ENCODE results near the gene CA5B. TPM values are rescaled to one million over a fixed set of nuclear protein-coding genes. Genes with fewer than 3 reads are reported as not detected.
A peak's percentile ranks its signal among the peaks of the same experiment; 100 is the strongest.
"Not testable (repeated sequence)": the region's sequence is repeated elsewhere in the genome, so short reads cannot be mapped to it uniquely, and the experiment has no call there.

The CA5B gene, protein sequence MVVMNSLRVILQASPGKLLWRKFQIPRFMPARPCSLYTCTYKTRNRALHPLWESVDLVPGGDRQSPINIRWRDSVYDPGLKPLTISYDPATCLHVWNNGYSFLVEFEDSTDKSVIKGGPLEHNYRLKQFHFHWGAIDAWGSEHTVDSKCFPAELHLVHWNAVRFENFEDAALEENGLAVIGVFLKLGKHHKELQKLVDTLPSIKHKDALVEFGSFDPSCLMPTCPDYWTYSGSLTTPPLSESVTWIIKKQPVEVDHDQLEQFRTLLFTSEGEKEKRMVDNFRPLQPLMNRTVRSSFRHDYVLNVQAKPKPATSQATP
- 10 to 100 TPM; 34.2 to 80.9 (median 44.6) TPM for total RNA-seq
- total RNA-seq (2013): 57.1 TPM
- total RNA-seq: 6.1 to 78.9 (median 38.2) reads per million in 29 experiments

- WGBS (ENCODE audit: insufficient coverage): 0% methylated on average over 31 of the region's 55 CpGs
- peaks cover 0 to 6% of the 10 kb centered on the region in 2 donors for H3K36me3 ChIP-seq (ENCODE audit: control insufficient read depth in 2 of 2, extremely low read depth in 1 of 2, insufficient read depth in 1 of 2, low read length in 1 of 2)
- peaks cover 14% of the 10 kb centered on the region for H3K36me3 Mint-ChIP-seq
- H3K9me3 ChIP-seq: no peaks in the 10 kb centered on the region
- H3K27ac ChIP-seq (ENCODE audit: low read length): peak within 1 kb of the TSS; percentile 84
- DNase-seq: peak; percentile 86 to 100 (median 95)
- H3K9me3 Mint-ChIP-seq: no peaks in the 10 kb centered on the region
- ChIA-PET CTCF (interaction anchor here (0.9 to 2.6 kb wide), 9 partner anchors 12 to 63 kb away, joined by 3 to 19 read pairs (median 4); no protein-coding TSS in a partner anchor), POLR2A (interaction anchor here (0.6 to 4.6 kb wide), 13 partner anchors 9 to 1152 kb away, joined by 3 to 48 read pairs (median 5); partner anchors contain the start of genes AP1S2 (in 1 of the 2) and ZRSR2 (in 1 of the 2))
- ATAC-seq (replicated peaks in 1 of 4): peak; percentile 92 to 96 (median 96)
- peak within 1 kb of the TSS; percentile 82 to 84 for H3K27ac Mint-ChIP-seq
- H3K4me1 Mint-ChIP-seq: peaks cover 48 to 55% (median 52%) of the 10 kb centered on the region in 3 donors
- no peaks in the 10 kb centered on the region for H3K27me3 ChIP-seq (replicated peaks in 1 of 2; ENCODE audit: control insufficient read depth in 2 of 2, extremely low read depth in 1 of 2, insufficient read depth in 2 of 2, low read length in 1 of 2)
- H3K27me3 Mint-ChIP-seq: no peaks in the 10 kb centered on the region
- H3K4me1 ChIP-seq (ENCODE audit: control insufficient read depth in 1 of 2, extremely low read depth in 1 of 2, insufficient read depth in 2 of 2, low read length in 2 of 2): peaks cover 13 to 35% of the 10 kb centered on the region in 2 experiments
- H3K4me3 Mint-ChIP-seq: peak within 1 kb of the TSS; percentile 90 to 91 (median 91)
- H3K4me3 ChIP-seq (ENCODE audit: control insufficient read depth in 1 of 2, extremely low read depth in 1 of 2, low read length in 1 of 2): peak within 1 kb of the TSS; percentile 66 to 91
Measured at GRCh38 chrX:15737959-15738902, at the start of gene CA5B. Gene CA5B, plus strand, starts transcription at chrX:15738270. Its CDS starts 11,754 bp downstream, at chrX:15750024.

DNA sequence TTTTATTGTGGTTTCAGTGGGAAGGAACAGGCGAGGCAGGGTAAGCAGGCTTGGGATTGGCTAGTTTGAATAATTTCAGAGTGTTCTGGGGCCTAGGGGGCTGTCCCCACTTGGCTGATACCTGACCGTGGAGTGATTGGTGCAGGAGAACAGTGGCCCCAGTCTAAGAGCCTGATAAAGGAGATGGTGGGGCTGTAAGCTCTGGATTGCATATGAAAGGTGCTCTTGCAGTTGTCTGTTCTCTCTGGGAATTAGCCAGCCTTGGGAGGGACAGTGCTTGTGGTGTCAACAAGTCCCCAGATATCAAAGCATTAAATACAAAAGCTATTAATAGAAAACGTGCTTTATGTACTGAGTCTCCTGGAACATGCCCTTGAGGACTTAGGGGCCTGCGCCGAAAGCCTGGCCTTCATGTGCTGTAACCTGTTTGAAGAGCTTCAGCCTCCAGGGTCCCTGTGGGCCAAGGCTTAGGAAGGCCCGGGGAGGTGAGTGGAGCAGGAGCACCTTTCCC, 43.1 kb upstream of the CA5B start:
- Mint-ChIP-seq H3K4me3 (no peak overlapping the region), H3K27me3 (no peaks in the 10 kb centered on the region), H3K9me3 (no peaks in the 10 kb centered on the region), H3K36me3 (peaks cover 22% of the 10 kb centered on the region), H3K27ac (no peak overlapping the region), H3K4me1 (peaks cover 0 to 6% (median 2%) of the 10 kb centered on the region in 3 donors)
- ChIA-PET POLR2A (no interaction called here), CTCF (interaction anchor here in 1 of 2 donors (1.3 kb wide), 1 partner anchor 64 kb away, joined by 3 read pairs; no protein-coding TSS in a partner anchor)
- Histone ChIP-seq H3K27me3 (replicated peaks in 1 of 2; ENCODE audit: control insufficient read depth in 2 of 2, extremely low read depth in 1 of 2, insufficient read depth in 2 of 2, low read length in 1 of 2) (no peaks in the 10 kb centered on the region), H3K4me3 (ENCODE audit: control insufficient read depth in 1 of 2, extremely low read depth in 1 of 2, low read length in 1 of 2) (no peak overlapping the region), H3K36me3 (ENCODE audit: control insufficient read depth in 2 of 2, extremely low read depth in 1 of 2, insufficient read depth in 1 of 2, low read length in 1 of 2) (peaks cover 0 to 11% of the 10 kb centered on the region in 2 donors), H3K27ac (ENCODE audit: low read length) (no peak overlapping the region), H3K9me3 (no peaks in the 10 kb centered on the region), H3K4me1 (ENCODE audit: control insufficient read depth in 1 of 2, extremely low read depth in 1 of 2, insufficient read depth in 2 of 2, low read length in 2 of 2) (no peaks in the 10 kb centered on the region)
- ATAC-seq (replicated peaks in 1 of 4) (no peak), DNase-seq (no peak)
- WGBS (ENCODE audit: insufficient coverage): 97% methylated on average over 4 of the region's 6 CpGs

- no peak overlapping the region for H3K4me3 ChIP-seq (ENCODE audit: control insufficient read depth in 1 of 2, extremely low read depth in 1 of 2, low read length in 1 of 2)
- peaks cover 0 to 9% of the 10 kb centered on the region in 2 donors for H3K36me3 ChIP-seq (ENCODE audit: control insufficient read depth in 2 of 2, extremely low read depth in 1 of 2, insufficient read depth in 1 of 2, low read length in 1 of 2)
- POLR2A ChIA-PET: no interaction called here
- H3K9me3 ChIP-seq: no peaks in the 10 kb centered on the region
- no peak for ATAC-seq (replicated peaks in 1 of 4)
- no peaks in the 10 kb centered on the region for H3K9me3 Mint-ChIP-seq
- H3K27ac ChIP-seq (ENCODE audit: low read length): no peak overlapping the region
- H3K27ac Mint-ChIP-seq: no peak overlapping the region
- H3K4me3 Mint-ChIP-seq: no peak overlapping the region
- H3K27me3 ChIP-seq (replicated peaks in 1 of 2; ENCODE audit: control insufficient read depth in 2 of 2, extremely low read depth in 1 of 2, insufficient read depth in 2 of 2, low read length in 1 of 2): no peaks in the 10 kb centered on the region
- no peaks in the 10 kb centered on the region for H3K27me3 Mint-ChIP-seq
- CTCF ChIA-PET: no interaction called here
- H3K4me1 ChIP-seq (ENCODE audit: control insufficient read depth in 1 of 2, extremely low read depth in 1 of 2, insufficient read depth in 2 of 2, low read length in 2 of 2): no peaks in the 10 kb centered on the region
- peaks cover 21% of the 10 kb centered on the region for H3K36me3 Mint-ChIP-seq
- no peak for DNase-seq
- H3K4me1 Mint-ChIP-seq: peaks cover 0 to 6% (median 0%) of the 10 kb centered on the region in 3 donors
- no CpG with 5 or more reads among the region's 3 CpGs for WGBS (ENCODE audit: insufficient coverage)
Measured at GRCh38 chrX:15696516-15696915, 41.6 kb upstream of the CA5B start.

- no peak overlapping the region for H3K4me3 Mint-ChIP-seq
- WGBS (ENCODE audit: insufficient coverage): 95% methylated on average over 22 of the region's 40 CpGs
- H3K36me3 ChIP-seq (ENCODE audit: control insufficient read depth in 2 of 2, extremely low read depth in 1 of 2, insufficient read depth in 1 of 2, low read length in 1 of 2): no peaks in the 10 kb centered on the region
- H3K27me3 Mint-ChIP-seq: no peaks in the 10 kb centered on the region
- no peak overlapping the region for H3K27ac ChIP-seq (ENCODE audit: low read length)
- ATAC-seq (replicated peaks in 1 of 4) (no peak), DNase-seq (no peak)
- CTCF ChIA-PET: no interaction called here
- POLR2A ChIA-PET: no interaction called here
- no peak overlapping the region for H3K4me3 ChIP-seq (ENCODE audit: control insufficient read depth in 1 of 2, extremely low read depth in 1 of 2, low read length in 1 of 2)
- no peaks in the 10 kb centered on the region for H3K9me3 ChIP-seq
- no peaks in the 10 kb centered on the region for H3K4me1 ChIP-seq (ENCODE audit: control insufficient read depth in 1 of 2, extremely low read depth in 1 of 2, insufficient read depth in 2 of 2, low read length in 2 of 2)
- H3K27ac Mint-ChIP-seq: no peak overlapping the region
- H3K4me1 Mint-ChIP-seq: no peaks in the 10 kb centered on the region
- peaks cover 8% of the 10 kb centered on the region for H3K36me3 Mint-ChIP-seq
- H3K9me3 Mint-ChIP-seq: no peaks in the 10 kb centered on the region
- H3K27me3 ChIP-seq (replicated peaks in 1 of 2; ENCODE audit: control insufficient read depth in 2 of 2, extremely low read depth in 1 of 2, insufficient read depth in 2 of 2, low read length in 1 of 2): no peaks in the 10 kb centered on the region
Measured at GRCh38 chrX:15702488-15703371, 35.3 kb upstream of the CA5B start.

DNA sequence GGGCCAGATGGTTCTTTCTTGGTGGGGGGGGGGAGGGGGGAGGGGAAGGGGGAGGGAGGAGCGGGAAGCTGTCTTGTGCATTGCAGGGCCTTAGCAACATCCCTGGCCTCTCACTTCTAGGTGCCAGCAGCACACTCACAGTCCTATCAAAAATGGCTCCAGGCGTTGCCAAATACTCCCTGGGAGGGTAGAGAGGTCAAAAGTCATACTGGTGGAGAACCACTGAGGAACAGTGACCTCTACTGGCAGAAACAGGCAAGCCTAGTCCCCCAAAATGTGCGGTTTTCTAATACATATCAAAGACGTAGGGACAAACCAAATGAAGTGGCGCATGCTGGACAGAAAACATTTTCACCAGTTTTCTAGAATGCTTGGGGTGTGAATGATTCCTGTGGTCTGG, 34.3 kb upstream of the CA5B start:
- ATAC-seq (replicated peaks in 1 of 4): peak in 2 of 4 experiments; percentile 35 to 51
- H3K27ac Mint-ChIP-seq, POLR2A ChIA-PET: not testable (repeated sequence)

More for the DNA sequence above, 34.3 kb upstream of the CA5B start:
- CTCF ChIA-PET; H3K9me3 ChIP-seq; H3K27me3 ChIP-seq (replicated peaks in 1 of 2; ENCODE audit: control insufficient read depth in 2 of 2, extremely low read depth in 1 of 2, insufficient read depth in 2 of 2, low read length in 1 of 2); H3K27me3 Mint-ChIP-seq; H3K36me3 ChIP-seq (ENCODE audit: control insufficient read depth in 2 of 2, extremely low read depth in 1 of 2, insufficient read depth in 1 of 2, low read length in 1 of 2); DNase-seq; H3K4me1 ChIP-seq (ENCODE audit: control insufficient read depth in 1 of 2, extremely low read depth in 1 of 2, insufficient read depth in 2 of 2, low read length in 2 of 2); H3K36me3 Mint-ChIP-seq; H3K4me1 Mint-ChIP-seq; H3K4me3 Mint-ChIP-seq; H3K27ac ChIP-seq (ENCODE audit: low read length); H3K4me3 ChIP-seq (ENCODE audit: control insufficient read depth in 1 of 2, extremely low read depth in 1 of 2, low read length in 1 of 2); H3K9me3 Mint-ChIP-seq: not testable (repeated sequence)
- WGBS (ENCODE audit: insufficient coverage): no CpG with 5 or more reads among the region's 5 CpGs
